Activated T-cell treated with anti-CD3 and anti-CD28 coated beads for 4 hours (primary cell): Measurements from ENCODE around the gene HRH1.
"Not testable (repeated sequence)": the region's sequence is repeated elsewhere in the genome, so short reads cannot be mapped to it uniquely, and the experiment has no call there.

Experiments
- DNase-seq: peaks from one replicate; pipeline ENCODE4 v3.0.0-alpha.2; 2020

Gene HRH1

GRCh38 chr3:11173828-11174465, 19.7 kb downstream of the HRH1 start:
- no peak for DNase-seq

GRCh38 chr3:11178421-11178820, 24.1 kb downstream of the HRH1 start:
- DNase-seq, result no peak

GRCh38 chr3:11184328-11184969, 30.2 kb downstream of the HRH1 start:
- DNase-seq, result not testable (repeated sequence)

- no peak for DNase-seq
Measured at GRCh38 chr3:11185144-11185543, 30.9 kb downstream of the HRH1 start.

- DNase-seq, result no peak
Measured at GRCh38 chr3:11185564-11186317, 31.4 kb downstream of the HRH1 start.

- DNase-seq, result no peak
Measured at GRCh38 chr3:11186318-11186692, 32.0 kb downstream of the HRH1 start.

GRCh38 chr3:11186771-11187191, 32.5 kb downstream of the HRH1 start:
- no peak for DNase-seq

- no peak for DNase-seq
Measured at GRCh38 chr3:11187681-11188080, 33.4 kb downstream of the HRH1 start.

GRCh38 chr3:11188231-11188630, 33.9 kb downstream of the HRH1 start:
- no peak for DNase-seq

- no peak for DNase-seq
Measured at GRCh38 chr3:11195201-11195600, 40.9 kb downstream of the HRH1 start.

GRCh38 chr3:11195721-11196332, 41.5 kb downstream of the HRH1 start:
- no peak for DNase-seq

- DNase-seq, result no peak
Measured at GRCh38 chr3:11197484-11197883, 43.2 kb downstream of the HRH1 start.

GRCh38 chr3:11198070-11198469, 43.8 kb downstream of the HRH1 start:
- DNase-seq, result no peak

GRCh38 chr3:11198495-11198894, 44.2 kb downstream of the HRH1 start:
- DNase-seq, result no peak

- DNase-seq, result no peak
Measured at GRCh38 chr3:11199902-11200845, 45.9 kb downstream of the HRH1 start.

- no peak for DNase-seq
Measured at GRCh38 chr3:11201251-11202019, 47.1 kb downstream of the HRH1 start.

- no peak for DNase-seq
Measured at GRCh38 chr3:11203961-11204360, 49.7 kb downstream of the HRH1 start.

GRCh38 chr3:11204697-11205348, 50.5 kb downstream of the HRH1 start:
- DNase-seq, result no peak

GRCh38 chr3:11205881-11206280, 51.6 kb downstream of the HRH1 start:
- not testable (repeated sequence) for DNase-seq

GRCh38 chr3:11206316-11206715, 52.0 kb downstream of the HRH1 start:
- no peak for DNase-seq

GRCh38 chr3:11206953-11207352, 52.7 kb downstream of the HRH1 start:
- DNase-seq, result no peak
